ENCODE data around the gene MAML2. TPM values are rescaled to one million over a fixed set of nuclear protein-coding genes. Genes with fewer than 3 reads are reported as not detected.

Gene MAML2
- total RNA-seq, 1 donor from 2014 or later: 18.7 TPM

DNA sequence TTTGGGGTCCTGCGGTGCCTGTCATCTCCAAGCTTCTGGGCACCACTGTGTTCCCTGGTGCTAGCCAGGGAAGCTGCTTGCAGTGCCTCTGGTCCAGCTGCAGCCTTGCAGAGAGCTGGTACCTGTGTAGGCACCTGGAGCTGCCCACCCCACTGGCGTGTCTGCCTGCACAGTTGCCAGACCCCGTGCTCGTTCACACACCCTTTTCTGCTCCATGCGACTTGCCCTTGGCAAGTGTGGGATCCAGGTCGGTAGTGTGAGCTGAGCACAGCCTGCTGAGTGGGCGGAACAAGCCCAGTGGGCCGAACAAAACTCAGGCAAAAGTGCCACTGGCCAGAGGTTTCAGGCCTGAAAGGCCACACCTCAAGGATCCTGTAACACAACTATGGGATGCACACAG is 272.5 kb downstream of the MAML2 start:
- H3K4me1 Mint-ChIP-seq: peaks cover 39% of the 10 kb centered on the region
- no peaks in the 10 kb centered on the region for H3K27me3 Mint-ChIP-seq (ENCODE audit: low read depth)
- no peak for DNase-seq (ENCODE audit: low read depth, low spot score)
- no peak overlapping the region for H3K27ac Mint-ChIP-seq (ENCODE audit: unreplicated experiment)
- H3K36me3 Mint-ChIP-seq (ENCODE audit: low read depth): peaks cover 6% of the 10 kb centered on the region
- no peak overlapping the region for H3K4me3 Mint-ChIP-seq
- TF ChIP-seq, protein P1, sequence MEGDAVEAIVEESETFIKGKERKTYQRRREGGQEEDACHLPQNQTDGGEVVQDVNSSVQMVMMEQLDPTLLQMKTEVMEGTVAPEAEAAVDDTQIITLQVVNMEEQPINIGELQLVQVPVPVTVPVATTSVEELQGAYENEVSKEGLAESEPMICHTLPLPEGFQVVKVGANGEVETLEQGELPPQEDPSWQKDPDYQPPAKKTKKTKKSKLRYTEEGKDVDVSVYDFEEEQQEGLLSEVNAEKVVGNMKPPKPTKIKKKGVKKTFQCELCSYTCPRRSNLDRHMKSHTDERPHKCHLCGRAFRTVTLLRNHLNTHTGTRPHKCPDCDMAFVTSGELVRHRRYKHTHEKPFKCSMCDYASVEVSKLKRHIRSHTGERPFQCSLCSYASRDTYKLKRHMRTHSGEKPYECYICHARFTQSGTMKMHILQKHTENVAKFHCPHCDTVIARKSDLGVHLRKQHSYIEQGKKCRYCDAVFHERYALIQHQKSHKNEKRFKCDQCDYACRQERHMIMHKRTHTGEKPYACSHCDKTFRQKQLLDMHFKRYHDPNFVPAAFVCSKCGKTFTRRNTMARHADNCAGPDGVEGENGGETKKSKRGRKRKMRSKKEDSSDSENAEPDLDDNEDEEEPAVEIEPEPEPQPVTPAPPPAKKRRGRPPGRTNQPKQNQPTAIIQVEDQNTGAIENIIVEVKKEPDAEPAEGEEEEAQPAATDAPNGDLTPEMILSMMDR (conservative IDR thresholded peaks at IDR 0.05): no peak
- no peaks in the 10 kb centered on the region for H3K9me3 Mint-ChIP-seq

DNA sequence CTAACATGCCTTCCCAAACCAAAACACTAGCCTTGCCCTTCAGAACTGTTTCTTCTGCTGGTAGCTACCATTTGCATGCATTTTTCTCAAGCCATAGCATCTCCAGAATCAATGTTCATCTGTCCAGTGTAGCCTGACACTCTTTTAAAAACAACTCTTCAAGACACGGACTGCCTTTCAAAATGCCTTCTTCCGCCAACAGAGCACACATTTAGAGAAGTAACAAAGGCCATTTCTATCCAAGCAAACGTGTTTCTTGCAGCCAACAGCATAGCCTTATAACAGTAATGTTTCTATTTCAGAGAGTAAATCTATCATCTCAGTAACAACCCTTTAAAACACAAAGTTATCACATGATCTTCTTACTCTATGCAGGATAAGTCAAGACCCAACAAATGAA is 275.8 kb downstream of the MAML2 start:
- DNase-seq (ENCODE audit: low read depth, low spot score): no peak
- H3K27ac Mint-ChIP-seq (ENCODE audit: unreplicated experiment): peak overlapping the region; percentile 83

DNA sequence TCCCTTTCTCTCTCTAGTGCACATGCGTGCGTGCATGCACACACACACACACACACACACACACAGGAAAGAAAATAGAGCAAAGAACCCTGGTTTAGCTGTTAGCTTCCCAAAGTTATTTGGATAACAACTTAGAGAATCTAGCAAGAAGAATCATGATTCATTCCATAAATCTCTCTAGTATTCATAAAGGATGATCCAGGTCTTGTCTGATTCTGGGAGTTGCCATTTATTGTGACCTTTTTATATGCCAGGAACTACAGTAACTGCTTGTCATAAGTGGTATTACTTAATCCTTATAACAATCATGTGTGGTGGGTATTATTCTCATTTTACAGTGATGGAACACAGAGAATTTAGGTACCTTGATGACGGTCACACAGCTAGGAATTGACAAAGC is 277.6 kb downstream of the MAML2 start:
- Mint-ChIP-seq H3K4me3 (no peak overlapping the region), H3K27me3 (ENCODE audit: low read depth) (no peaks in the 10 kb centered on the region), H3K27ac (ENCODE audit: unreplicated experiment) (no peak overlapping the region), H3K9me3 (no peaks in the 10 kb centered on the region), H3K4me1 (peaks cover 54% of the 10 kb centered on the region), H3K36me3 (ENCODE audit: low read depth) (peaks cover 3% of the 10 kb centered on the region)
- no peak for DNase-seq (ENCODE audit: low read depth, low spot score)
- TF ChIP-seq, protein P1 (conservative IDR thresholded peaks at IDR 0.05): no peak

More for the DNA sequence above, 275.8 kb downstream of the MAML2 start:
- no peaks in the 10 kb centered on the region for H3K27me3 Mint-ChIP-seq (ENCODE audit: low read depth)
- H3K4me3 Mint-ChIP-seq: peak overlapping the region; percentile 11
- H3K4me1 Mint-ChIP-seq: peaks cover 42% of the 10 kb centered on the region
- H3K9me3 Mint-ChIP-seq: no peaks in the 10 kb centered on the region
- TF ChIP-seq, protein P1 (conservative IDR thresholded peaks at IDR 0.05): no peak
- peaks cover 3% of the 10 kb centered on the region for H3K36me3 Mint-ChIP-seq (ENCODE audit: low read depth)

DNA sequence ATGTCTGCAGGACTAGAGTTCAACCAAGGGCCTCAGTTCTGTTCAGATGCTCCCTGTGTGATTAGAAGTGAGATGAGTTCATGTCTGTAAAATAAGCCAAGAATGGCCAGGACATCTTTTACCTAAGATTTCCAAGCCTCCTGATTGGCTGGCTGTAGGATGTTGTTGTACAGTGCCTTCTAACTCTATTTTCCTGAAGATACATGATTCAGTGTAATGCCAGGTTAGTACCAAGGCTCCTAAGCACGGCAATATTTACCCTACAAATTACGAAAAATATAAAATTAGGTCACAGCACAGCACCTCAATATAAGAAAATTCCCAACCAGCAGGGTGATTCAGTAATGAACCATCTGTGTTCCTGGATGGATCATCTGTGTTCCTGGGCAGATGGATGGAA is 279.1 kb downstream of the MAML2 start:
- peaks cover 3% of the 10 kb centered on the region for H3K36me3 Mint-ChIP-seq (ENCODE audit: low read depth)
- no peaks in the 10 kb centered on the region for H3K27me3 Mint-ChIP-seq (ENCODE audit: low read depth)
- H3K4me3 Mint-ChIP-seq: no peak overlapping the region
- H3K27ac Mint-ChIP-seq (ENCODE audit: unreplicated experiment): no peak overlapping the region
- H3K9me3 Mint-ChIP-seq: no peaks in the 10 kb centered on the region
- TF ChIP-seq, protein P1 (conservative IDR thresholded peaks at IDR 0.05): no peak
- peaks cover 60% of the 10 kb centered on the region for H3K4me1 Mint-ChIP-seq
- no peak for DNase-seq (ENCODE audit: low read depth, low spot score)

DNA sequence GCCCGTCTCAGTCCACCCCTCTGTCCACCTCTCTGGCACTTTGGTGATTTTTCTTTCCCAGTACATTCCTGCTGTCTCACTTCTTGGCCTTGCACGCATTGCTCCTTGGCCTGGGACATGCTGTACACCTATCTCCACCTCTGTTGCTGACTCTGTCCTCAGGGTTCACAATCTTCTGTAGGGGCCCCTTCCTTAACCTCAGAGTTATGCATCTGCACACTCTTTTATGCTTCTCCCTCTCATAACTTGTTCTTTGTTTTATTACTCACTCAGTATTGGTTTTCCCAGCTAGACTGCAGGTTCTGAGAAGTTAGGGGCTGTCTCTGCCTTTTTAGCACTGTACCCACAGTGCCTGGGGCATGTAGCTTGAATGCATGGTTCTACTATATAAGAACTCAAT is 279.9 kb downstream of the MAML2 start:
- Mint-ChIP-seq H3K4me3 (no peak overlapping the region), H3K27ac (ENCODE audit: unreplicated experiment) (no peak overlapping the region), H3K27me3 (ENCODE audit: low read depth) (no peaks in the 10 kb centered on the region), H3K36me3 (ENCODE audit: low read depth) (peaks cover 3% of the 10 kb centered on the region), H3K9me3 (no peaks in the 10 kb centered on the region), H3K4me1 (peaks cover 57% of the 10 kb centered on the region)
- TF ChIP-seq, protein P1 (conservative IDR thresholded peaks at IDR 0.05): no peak
- DNase-seq (ENCODE audit: low read depth, low spot score): no peak

DNA sequence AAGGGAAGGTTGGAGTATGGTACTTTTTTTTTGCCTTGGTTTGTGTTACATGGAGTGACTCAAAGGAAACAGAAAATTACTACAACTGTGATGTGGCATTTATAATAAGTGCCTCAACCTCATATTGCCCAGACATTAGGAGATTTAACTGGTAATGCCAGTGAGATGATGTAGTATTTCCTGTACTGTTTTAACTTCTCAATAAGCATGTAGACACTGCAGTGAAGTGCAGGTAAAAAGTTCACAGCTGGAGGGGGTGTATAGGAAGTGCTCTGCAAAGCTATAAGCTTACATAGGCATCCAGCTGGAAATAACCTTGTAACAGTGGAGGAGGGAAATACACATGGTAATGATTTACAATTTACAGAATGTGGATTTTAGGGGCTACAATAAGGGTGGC is 280.9 kb downstream of the MAML2 start:
- peaks cover 55% of the 10 kb centered on the region for H3K4me1 Mint-ChIP-seq
- TF ChIP-seq, protein P1 (conservative IDR thresholded peaks at IDR 0.05): no peak
- peaks cover 8% of the 10 kb centered on the region for H3K36me3 Mint-ChIP-seq (ENCODE audit: low read depth)
- H3K27me3 Mint-ChIP-seq (ENCODE audit: low read depth): no peaks in the 10 kb centered on the region
- peaks cover 2% of the 10 kb centered on the region for H3K9me3 Mint-ChIP-seq
- DNase-seq (ENCODE audit: low read depth, low spot score): no peak
- H3K27ac Mint-ChIP-seq (ENCODE audit: unreplicated experiment): no peak overlapping the region
- no peak overlapping the region for H3K4me3 Mint-ChIP-seq
